BJ (cell line): ENCODE data around the gene TTPAL. TPM values are rescaled to one million over a fixed set of nuclear protein-coding genes. Genes with fewer than 3 reads are reported as not detected.
A peak's percentile ranks its signal among the peaks of the same experiment; 100 is the strongest.

ENCODE experiments used
- CTCF ChIA-PET: fragments of 350-600 bp; formaldehyde crosslinking; extraction: SDS; loops from one replicate; lab custom pipeline; 2021; ENCODE audit warnings: antibody characterized with exemption, inconsistent platforms; lab: Yijun Ruan, JAX
- POLR2A ChIA-PET: fragments of 300-600 bp; sonication (Branson Sonifier 250); formaldehyde crosslinking; extraction: SDS; loops from one replicate; lab custom pipeline; 2021; ENCODE audit warnings: antibody characterized with exemption; lab: Charles Lee
- DNase-seq: peaks from one replicate; pipeline ENCODE4 v3.0.0-alpha.2; 2011; ENCODE audit warnings: low read depth
- H3K27me3 ChIP-seq: 2 replicates; pipeline ENCODE4 v1.6.0; 2011; ENCODE audit warnings: low read length; ENCODE audit not compliant: control insufficient read depth, insufficient read depth
- H3K36me3 ChIP-seq: 2 replicates; pipeline ENCODE4 v1.5.1; 2011; ENCODE audit warnings: low read length; ENCODE audit not compliant: control insufficient read depth, insufficient read depth
- H3K4me3 ChIP-seq: 2 replicates; pipeline ENCODE4 v1.5.1; 2011; ENCODE audit warnings: low read depth, mild to moderate bottlenecking, control low read depth, low read length
- polyA plus RNA-seq: library from polyadenylated mRNA; depleted of rRNA; stranded (reverse); fragments of >200 nt; gene quantifications from 2 replicates; pipeline ENCODE4 v1.2.3, GENCODE V29; 2011
- TF ChIP-seq, protein P1 (sequence below): IDR thresholded peaks from 2 replicates; pipeline ENCODE4 v1.5.1; 2011; ENCODE audit warnings: low read depth, mild to moderate bottlenecking, control low read depth, inconsistent platforms, low read length, moderate library complexity; ENCODE audit not compliant: insufficient read depth

TTPAL gene
- polyA plus RNA-seq, 1 experiment = 13.8 TPM

DNA sequence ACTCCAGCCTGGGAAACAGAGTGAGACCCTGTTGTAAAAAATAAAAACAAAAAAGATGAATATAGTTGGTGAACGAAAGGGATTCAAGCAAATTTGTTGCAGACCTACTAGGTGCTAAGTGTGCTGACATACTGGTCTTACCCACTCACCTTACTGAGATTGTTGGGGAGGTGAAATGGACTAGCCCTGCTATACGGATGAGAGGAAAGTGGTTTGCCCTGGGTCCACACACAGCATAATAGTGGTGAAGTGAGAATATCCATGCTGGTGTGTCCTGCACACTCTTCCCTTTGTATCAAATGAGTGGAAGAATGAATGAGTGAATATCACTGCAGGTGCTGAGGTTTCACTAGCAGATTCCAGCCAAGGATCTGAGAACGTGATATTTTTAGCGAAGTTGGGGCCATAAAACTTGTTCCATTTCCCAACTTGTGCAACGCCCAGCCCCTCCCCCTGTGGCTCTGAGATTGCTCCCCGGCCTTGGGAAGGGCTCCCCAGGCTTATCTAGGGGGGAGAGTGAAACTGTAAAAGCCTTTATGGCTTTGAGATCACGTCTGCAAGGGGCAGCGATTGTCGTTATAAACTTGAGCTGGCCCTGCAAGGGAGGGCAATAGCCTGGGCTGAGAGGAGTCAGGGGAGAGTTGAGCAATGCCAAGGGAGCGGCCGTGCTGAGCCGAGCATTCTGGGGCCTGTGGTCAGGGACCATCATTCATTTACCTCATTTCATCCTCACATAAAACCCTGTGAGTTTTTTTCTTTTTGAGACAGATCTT, 33.2 kb upstream of the TTPAL start:
- no peak overlapping the region for H3K4me3 ChIP-seq
- no peak for DNase-seq
- CTCF ChIA-PET = interaction anchor here (0.7 to 0.8 kb wide), 2 partner anchors 13 to 60 kb away, joined by 3 read pairs; no protein-coding TSS in a partner anchor

DNA sequence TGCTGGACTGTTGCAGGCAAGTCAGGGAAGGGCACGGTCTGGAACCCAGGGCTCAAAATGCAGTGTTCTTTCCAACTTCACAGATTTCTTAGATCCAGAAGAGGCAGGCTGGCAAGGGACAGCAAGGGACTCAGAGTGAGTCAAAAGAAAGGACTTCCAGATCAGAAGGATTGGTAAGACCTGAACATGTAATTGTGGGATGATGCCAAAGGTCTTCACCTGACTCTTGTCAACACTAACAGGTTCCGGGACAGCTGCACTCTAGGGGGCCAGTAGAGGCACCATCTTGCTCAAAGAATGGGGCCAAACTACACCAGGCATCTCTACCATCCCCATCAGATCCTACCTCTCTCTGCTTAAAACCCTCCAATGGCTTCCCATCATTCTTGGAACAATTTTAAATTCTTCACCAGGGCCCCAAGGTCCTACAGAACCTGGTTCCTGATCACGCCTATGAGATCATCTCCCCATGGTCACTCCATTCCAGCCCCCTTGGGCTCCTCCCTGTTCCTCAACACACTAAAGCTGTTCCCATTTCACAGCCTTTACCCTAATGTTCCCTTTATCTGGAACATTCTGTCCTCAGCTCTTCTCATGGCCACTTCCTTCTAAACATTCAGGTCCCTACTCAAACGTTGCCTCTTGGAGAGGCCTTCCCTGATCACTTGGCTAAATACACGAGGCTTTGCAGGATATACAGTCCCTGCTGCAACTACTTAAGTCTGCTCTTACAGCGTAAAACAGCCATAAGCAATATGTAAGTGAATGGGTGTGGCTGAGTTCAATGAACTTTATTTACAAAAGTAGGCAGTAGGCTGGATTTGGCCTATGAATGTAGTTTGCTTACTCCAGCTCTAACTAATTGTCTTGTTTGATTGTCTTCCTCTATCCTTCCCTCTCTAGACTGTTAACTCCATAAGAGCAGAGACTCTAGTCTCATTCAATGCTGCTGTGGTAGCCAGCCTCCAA, 29.6 kb upstream of the TTPAL start:
- no peaks in the 10 kb centered on the region for H3K36me3 ChIP-seq
- DNase-seq = no peak
- TF ChIP-seq, protein P1, sequence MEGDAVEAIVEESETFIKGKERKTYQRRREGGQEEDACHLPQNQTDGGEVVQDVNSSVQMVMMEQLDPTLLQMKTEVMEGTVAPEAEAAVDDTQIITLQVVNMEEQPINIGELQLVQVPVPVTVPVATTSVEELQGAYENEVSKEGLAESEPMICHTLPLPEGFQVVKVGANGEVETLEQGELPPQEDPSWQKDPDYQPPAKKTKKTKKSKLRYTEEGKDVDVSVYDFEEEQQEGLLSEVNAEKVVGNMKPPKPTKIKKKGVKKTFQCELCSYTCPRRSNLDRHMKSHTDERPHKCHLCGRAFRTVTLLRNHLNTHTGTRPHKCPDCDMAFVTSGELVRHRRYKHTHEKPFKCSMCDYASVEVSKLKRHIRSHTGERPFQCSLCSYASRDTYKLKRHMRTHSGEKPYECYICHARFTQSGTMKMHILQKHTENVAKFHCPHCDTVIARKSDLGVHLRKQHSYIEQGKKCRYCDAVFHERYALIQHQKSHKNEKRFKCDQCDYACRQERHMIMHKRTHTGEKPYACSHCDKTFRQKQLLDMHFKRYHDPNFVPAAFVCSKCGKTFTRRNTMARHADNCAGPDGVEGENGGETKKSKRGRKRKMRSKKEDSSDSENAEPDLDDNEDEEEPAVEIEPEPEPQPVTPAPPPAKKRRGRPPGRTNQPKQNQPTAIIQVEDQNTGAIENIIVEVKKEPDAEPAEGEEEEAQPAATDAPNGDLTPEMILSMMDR = no peak
- CTCF ChIA-PET = no interaction called here
- no peak overlapping the region for H3K4me3 ChIP-seq
- POLR2A ChIA-PET = no interaction called here
- 0 out of 2 replicates have a peak, but pooled peaks cover 5% of the 10 kb centered on the region for H3K27me3 ChIP-seq

More for the DNA sequence above, 33.2 kb upstream of the TTPAL start:
- no peaks in the 10 kb centered on the region for H3K36me3 ChIP-seq
- H3K27me3 ChIP-seq = 0 out of 2 replicates have a peak, but pooled peaks cover 2% of the 10 kb centered on the region
- POLR2A ChIA-PET = no interaction called here
- TF ChIP-seq, protein P1 = no peak

DNA sequence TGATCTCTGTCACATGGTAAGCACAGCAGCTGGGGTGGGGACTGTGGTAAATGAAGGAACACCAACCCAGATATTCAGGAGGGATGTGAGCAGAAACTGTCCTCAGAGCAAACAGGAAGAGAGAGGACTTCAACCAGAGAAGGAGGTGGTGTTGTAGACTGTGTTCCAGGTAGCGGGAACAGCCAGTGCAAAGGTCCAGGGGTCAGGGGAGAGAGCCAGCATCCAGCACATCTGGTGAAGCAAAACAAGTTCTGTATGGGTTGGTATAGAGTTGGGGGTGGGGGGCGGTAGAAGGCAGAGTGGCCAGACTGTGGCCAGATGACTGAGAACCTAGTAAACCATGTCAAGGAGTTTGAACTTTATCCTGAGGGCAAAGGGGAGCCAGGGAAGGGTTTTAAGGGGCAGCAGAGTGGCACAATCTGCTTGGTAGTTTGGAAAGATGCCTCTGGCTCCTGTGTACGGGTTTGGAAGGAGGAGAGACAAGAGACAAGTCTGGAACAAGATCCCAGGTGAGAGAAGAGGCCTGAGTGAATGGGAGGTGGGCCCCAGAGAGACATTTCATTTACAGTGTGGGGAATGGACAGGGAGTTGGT, 27.8 kb upstream of the TTPAL start:
- Histone ChIP-seq H3K36me3 (no peaks in the 10 kb centered on the region), H3K4me3 (no peak overlapping the region), H3K27me3 (0 out of 2 replicates have a peak, but pooled peaks cover 6% of the 10 kb centered on the region)
- ChIA-PET CTCF (no interaction called here), POLR2A (no interaction called here)
- DNase-seq = no peak
- TF ChIP-seq, protein P1 = no peak

DNA sequence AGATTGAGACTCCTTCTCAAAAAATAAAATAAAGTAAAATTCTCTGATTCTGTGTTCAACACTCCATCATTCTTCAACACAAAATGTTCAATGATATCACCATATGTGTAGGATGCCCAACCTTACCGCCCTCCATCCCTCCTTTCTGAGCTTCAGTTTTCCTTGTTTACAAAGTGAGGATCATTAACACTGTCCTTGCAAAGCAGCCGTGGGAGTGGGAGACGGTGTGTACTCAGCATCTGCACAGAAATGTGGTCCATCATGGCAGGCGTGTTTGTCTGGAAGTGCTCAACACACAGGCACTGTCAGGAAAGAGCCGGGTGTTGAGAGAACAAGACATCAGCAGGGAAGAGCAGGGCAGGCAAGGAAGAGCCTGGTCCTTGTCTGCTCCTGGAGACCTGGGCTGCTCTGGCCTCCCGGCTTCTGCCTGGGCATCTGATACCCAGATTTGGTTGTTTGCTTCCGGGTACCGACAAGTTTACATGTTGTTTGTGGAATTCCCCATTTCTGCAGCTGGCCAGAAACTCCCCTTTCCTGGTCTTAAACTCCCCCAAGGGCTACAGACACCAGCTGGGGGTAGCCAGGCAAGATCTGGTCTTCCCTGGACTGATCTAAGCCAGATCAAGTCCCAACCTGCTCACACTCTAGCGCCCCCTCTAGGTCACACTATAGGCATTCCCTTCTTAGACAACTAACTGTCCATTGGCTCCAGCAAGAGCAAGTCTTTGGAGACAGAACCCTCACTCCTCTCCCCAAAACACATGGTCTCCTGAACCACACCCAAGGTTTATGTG, 26.7 kb upstream of the TTPAL start:
- TF ChIP-seq, protein P1 = 0 out of 2 replicates have a peak, but pooled peaks have one; percentile 29
- ChIA-PET POLR2A (no interaction called here), CTCF (interaction anchor here (1.3 kb wide), 1 partner anchor 11 kb away, joined by 4 read pairs; no protein-coding TSS in a partner anchor)
- 0 out of 2 replicates have a peak, but pooled peaks cover 5% of the 10 kb centered on the region for H3K27me3 ChIP-seq
- DNase-seq = no peak
- H3K36me3 ChIP-seq = no peaks in the 10 kb centered on the region
- H3K4me3 ChIP-seq = no peak overlapping the region
